ENCODE measurements around the gene MUC2. TPM values are rescaled to one million over a fixed set of nuclear protein-coding genes. Genes with fewer than 3 reads are reported as not detected.

MUC2 gene
- total RNA-seq, 1 experiment from 2014 or later = 0.26 TPM

- H3K79me2 ChIP-seq (ENCODE audit: low read length) = no peaks in the 10 kb centered on the region
- no peaks in the 10 kb centered on the region for H4K20me1 ChIP-seq (ENCODE audit: low read length)
- ChIA-PET CTCF (no interaction called here), POLR2A (ENCODE audit: unreplicated experiment) (no interaction called here)
- no peak overlapping the region for H3K27ac ChIP-seq (ENCODE audit: low read length)
- H2AFZ ChIP-seq (ENCODE audit: low read length) = no peak overlapping the region
- H3K4me3 ChIP-seq (ENCODE audit: low read length) = no peak overlapping the region
- H3K36me3 ChIP-seq (ENCODE audit: low read depth, low read length) = no peaks in the 10 kb centered on the region
- no peak for DNase-seq
- no peaks in the 10 kb centered on the region for H3K27me3 ChIP-seq (ENCODE audit: low read length)
- no peaks in the 10 kb centered on the region for H3F3A ChIP-seq (ENCODE audit: low read length, unreplicated experiment)
- H3K9me3 ChIP-seq (ENCODE audit: low read length) = no peaks in the 10 kb centered on the region
- H3K9ac ChIP-seq (ENCODE audit: low read length) = no peak overlapping the region
- BruUV-seq (replicated peaks) = no TSS peak
- H3K4me2 ChIP-seq (ENCODE audit: low read length) = no peak overlapping the region
- H3K4me1 ChIP-seq (ENCODE audit: insufficient read depth, low read length) = no peaks in the 10 kb centered on the region
- no peaks in the 10 kb centered on the region for H3K9me2 ChIP-seq (replicated peaks; ENCODE audit: low read length)
- TF ChIP-seq EZH2phosphoT487 (IDR thresholded peaks at IDR 0.05; ENCODE audit: borderline replicate concordance, low read length) (no peak), EZH2 (IDR thresholded peaks at IDR 0.05; ENCODE audit: low read length, unreplicated experiment) (no peak), CTCF (conservative IDR thresholded peaks at IDR 0.05; ENCODE audit: low read depth, low read length) (no peak)
- intact Hi-C loops (cut with micrococcal nuclease) = no loop called here
- no peak for ATAC-seq
These were observed 26.8 kb downstream of the MUC2 start for GRCh38 chr11:1101318-1102089.

GRCh38 chr11:1102221-1102971, 27.7 kb downstream of the MUC2 start:
- CTCF ChIA-PET = no interaction called here

More at GRCh38 chr11:1102221-1102971, 27.7 kb downstream of the MUC2 start:
- no peaks in the 10 kb centered on the region for H4K20me1 ChIP-seq (ENCODE audit: low read length)
- no peak for ATAC-seq
- H3K79me2 ChIP-seq (ENCODE audit: low read length) = no peaks in the 10 kb centered on the region
- no peaks in the 10 kb centered on the region for H3K36me3 ChIP-seq (ENCODE audit: low read depth, low read length)
- BruUV-seq (replicated peaks) = no TSS peak
- H2AFZ ChIP-seq (ENCODE audit: low read length) = no peak overlapping the region
- no peak overlapping the region for H3K27ac ChIP-seq (ENCODE audit: low read length)
- no peak for DNase-seq
- H3K4me1 ChIP-seq (ENCODE audit: insufficient read depth, low read length) = no peaks in the 10 kb centered on the region
- no peaks in the 10 kb centered on the region for H3K27me3 ChIP-seq (ENCODE audit: low read length)
- H3K9me3 ChIP-seq (ENCODE audit: low read length) = no peaks in the 10 kb centered on the region
- H3K4me2 ChIP-seq (ENCODE audit: low read length) = no peak overlapping the region
- H3K9me2 ChIP-seq (replicated peaks; ENCODE audit: low read length) = no peaks in the 10 kb centered on the region
- intact Hi-C loops (cut with micrococcal nuclease) = no loop called here
- TF ChIP-seq EZH2 (IDR thresholded peaks at IDR 0.05; ENCODE audit: low read length, unreplicated experiment) = no peak
- no peak for TF ChIP-seq EZH2phosphoT487 (IDR thresholded peaks at IDR 0.05; ENCODE audit: borderline replicate concordance, low read length)
- no peak for TF ChIP-seq CTCF (conservative IDR thresholded peaks at IDR 0.05; ENCODE audit: low read depth, low read length)
- no peaks in the 10 kb centered on the region for H3F3A ChIP-seq (ENCODE audit: low read length, unreplicated experiment)
- H3K4me3 ChIP-seq (ENCODE audit: low read length) = no peak overlapping the region
- POLR2A ChIA-PET (ENCODE audit: unreplicated experiment) = no interaction called here
- H3K9ac ChIP-seq (ENCODE audit: low read length) = no peak overlapping the region

All from PC-3 (cell line).